HG03571 (cell line): ENCODE data around the gene HESX1.

Experiments
- ATAC-seq: cut with Tn5 transposase; IDR thresholded peaks from one replicate; pipeline ENCODE4 v1.9.1; 2021; ENCODE audit not compliant: unreplicated experiment

HESX1 gene

DNA sequence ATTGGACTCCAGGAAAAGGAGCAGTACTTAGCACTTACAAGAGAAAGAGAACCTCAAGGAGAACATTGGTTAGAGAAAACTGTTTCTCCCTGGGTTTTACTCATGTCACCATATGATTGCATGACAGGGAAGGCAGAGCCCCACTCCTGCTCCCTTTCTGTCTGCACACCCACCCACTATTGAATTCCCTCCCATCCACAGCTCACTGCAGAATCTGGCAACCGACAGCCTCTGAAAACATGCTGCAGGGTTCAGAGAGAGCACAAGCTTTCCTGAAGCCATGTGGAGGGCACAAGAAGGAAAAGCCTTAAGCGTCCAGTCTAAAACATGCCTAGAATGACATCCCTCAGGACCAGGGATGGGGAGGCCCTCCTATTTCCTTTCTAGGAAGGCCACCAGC, 31.6 kb downstream of the HESX1 start:
- no peak for ATAC-seq

DNA sequence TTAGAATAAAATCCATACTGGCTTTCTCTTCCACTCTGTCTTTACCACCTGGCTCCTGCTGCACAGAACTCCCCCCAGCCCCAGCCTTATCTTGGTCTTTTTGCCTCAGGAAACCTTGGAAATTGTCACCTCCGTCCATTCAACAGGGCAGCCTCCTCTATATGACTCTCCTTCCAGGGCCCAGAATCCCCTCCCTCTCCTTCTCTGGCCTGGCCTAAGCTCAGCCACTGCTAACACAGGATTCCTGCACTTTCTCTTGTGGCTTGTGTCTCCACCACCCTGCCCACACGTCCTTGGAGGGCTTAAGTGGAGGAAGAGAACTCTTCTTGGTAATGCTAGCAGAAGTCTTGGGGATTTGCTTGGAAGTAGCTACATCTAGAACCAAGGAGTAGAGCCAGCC, 33.1 kb downstream of the HESX1 start:
- no peak for ATAC-seq

DNA sequence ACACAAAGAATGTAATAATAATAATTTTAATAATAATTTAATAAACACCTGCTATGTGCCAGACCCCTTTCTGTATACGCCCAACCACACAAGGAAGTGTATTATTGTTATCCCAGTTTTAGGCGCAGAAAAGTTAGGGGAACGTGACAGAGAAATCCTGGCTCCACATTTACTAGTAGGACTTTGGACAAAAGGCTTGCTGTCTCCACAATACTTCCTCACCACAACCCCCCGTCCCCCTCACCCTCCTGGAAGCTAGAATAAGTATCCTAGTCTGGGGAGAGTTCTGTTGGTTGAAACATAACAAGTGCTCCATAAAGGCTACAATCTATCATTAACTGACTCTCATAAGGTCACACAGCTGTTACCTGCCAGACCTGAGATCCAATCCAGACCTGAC, 34.1 kb downstream of the HESX1 start:
- ATAC-seq = no peak

DNA sequence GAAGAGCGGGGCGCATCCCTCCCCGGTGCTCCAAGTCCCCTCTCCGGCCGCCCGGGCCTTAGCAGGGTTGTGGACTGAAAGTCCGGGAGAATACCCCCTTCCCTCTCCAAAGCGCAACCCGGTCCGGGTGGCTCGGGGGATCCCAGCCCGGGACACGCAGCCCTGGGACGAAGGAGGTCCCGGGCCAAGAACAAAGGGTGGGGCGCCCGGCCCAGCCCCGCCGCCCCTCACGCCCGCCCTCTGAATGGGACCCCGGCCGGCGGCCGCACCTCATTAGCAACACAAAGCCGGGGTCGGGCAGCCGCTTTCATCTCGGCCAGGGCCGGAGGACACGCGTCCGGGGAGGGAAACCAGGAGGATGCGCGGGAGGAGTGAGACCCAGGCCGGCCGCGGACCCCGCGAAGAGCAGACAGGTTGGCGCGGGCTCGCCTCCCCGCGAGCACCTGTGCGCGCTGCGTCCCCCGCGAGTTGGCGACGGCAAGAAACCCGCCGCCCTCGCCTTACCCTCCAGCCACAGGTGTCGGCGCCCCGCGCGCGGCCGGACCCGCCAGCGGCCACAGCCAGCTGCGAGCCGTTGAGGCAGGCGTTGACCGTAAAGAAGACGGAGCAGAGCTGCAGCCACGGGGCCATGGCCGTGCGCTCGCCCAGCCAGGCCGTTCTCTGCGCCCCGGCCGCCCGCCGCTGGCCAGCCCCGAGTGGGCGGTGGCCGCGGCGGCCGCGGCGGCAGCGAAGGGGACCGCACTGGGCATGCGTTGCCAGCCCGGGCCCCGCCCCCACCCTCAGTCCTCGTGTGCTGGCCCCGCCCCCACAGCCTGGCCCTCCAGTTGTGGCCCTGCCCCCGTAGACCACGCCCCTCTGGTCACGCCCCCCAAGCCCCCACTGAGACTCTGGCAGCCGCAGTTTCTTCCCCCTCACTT, 34.9 kb downstream of the HESX1 start, which contains the start of gene IL17RD:
Gene IL17RD (minus strand): TSS at position 697 of the 917 bp plus-strand sequence. CDS start 67 bp downstream, at position 630.
- ATAC-seq = no peak

DNA sequence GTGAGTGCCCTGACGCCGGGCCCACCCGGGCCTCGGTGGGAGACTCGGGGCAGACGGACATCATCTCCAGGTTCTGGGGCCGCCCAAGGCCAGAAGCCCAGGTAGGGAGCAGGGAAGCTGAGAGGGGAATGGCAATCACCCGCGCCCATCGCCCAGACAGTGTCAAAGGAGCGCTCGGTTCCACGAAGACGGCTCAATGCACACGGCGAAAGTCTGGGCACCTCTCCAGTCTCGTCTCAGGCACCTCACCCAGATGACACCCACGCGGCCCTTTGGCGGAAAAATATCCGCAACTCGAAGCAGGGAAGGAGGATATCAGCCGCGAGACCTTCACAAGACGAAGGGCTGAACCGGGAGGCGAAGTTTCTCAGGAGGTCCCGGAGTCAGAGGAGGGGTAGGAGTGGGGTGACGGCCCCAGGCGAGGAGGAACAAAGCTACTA, 35.5 kb downstream of the HESX1 start:
- ATAC-seq = no peak

DNA sequence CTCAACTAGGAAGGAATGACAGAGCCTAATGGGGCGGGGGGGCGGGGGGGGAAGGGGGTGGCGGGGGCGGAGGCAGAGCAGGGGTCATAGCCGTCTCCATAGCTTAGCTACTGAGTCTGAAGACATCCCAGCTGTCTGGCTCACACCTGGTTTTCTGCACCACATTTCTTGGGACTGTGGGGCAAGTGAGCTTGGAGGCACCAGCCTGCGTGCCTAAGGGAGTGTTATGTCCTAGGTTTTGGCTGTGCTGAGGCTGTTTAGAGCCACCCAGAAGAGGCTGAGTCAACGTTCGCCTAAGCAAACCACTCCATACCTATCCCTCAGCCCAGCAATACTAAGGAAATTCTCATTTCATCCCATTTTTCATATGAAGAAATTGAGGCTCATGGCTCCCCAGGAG, 36.0 kb downstream of the HESX1 start:
- ATAC-seq = no peak

DNA sequence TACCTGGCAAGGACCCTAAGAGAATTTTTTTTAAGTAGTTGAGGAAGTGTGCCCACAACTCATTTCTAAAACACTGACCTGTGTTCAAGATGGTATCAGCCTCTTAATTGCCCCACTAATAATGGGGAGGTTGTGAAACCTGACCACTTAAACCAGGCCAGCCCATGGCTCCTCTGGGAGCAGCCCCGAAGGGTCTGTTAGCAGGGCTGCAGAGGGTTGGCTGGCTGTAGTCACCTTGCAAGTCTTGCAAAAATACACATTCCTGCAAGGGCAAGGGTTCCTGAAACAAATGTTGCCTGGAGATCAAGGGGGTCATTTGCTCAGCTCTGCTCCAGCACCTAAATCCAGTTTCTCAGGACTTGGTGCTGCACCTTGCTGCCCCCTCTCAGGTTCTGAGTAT, 37.9 kb downstream of the HESX1 start:
- ATAC-seq = no peak

DNA sequence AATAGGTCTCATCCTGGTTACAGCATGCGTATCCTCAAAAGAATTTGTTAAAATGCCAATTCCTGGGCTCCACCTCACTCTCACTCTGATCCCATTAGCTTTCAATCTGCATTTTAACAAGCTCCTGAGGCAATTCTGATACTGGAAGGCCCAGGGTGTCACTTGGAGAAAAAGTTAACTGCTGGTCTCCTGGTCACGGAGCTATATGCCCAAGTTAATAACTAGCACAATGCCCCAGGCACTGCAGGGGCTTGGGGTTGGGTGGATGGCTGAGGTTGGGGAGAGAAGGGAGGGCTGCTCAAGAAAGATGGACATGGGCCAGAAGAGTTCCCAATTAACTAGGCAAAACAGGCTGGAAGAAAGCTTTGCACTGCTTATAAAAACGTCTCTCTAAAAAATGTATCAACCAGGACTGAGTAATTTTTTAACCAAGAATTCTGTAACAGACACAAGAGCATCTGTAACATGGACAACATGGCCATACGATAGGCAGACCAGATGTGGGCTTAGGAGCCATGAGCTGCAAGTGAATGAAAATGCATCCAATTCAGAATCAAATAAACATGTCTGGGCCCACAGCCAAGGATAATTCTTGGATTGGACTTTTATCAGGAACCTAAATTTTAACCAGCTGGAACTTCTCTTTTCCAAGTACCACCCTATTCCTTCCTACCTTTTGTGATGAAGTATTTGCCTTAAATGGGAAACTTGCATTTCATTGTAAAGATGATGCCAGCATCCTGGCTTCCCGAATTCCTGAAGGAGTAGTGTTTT, 38.8 kb downstream of the HESX1 start:
- ATAC-seq = no peak

DNA sequence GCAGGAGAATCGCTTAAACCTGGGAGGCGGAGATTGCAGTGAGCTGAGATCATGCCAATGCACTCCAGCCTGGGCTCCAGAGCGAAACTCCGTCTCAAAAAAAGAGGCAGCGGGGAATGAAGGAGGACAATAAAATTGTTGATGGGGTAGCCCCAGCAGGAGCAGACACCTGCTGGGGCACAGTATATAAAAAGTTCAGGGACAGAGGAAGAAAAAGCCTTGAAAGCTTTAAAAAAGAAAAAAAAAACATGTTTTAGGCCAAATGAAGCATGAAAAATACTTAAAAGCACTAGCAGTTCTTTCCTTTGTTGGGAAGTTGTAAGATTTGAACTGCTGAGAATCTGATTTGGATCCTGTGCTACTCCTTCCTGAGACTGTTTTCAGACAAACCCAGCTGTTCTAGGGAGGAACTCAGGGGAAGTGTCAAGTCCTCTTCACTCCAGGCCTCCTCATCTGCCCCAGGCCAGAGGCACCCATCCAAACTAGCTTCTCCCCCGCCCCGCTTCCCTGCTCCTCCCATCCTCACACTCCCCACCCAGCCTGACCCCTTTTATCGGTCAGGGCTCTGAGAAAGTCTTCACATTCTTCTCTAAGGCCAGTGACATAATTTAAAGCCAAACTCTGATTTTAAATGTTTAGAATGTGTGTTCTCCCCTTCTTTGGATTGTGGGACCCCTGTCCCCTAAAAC, 39.6 kb downstream of the HESX1 start:
- ATAC-seq = no peak

DNA sequence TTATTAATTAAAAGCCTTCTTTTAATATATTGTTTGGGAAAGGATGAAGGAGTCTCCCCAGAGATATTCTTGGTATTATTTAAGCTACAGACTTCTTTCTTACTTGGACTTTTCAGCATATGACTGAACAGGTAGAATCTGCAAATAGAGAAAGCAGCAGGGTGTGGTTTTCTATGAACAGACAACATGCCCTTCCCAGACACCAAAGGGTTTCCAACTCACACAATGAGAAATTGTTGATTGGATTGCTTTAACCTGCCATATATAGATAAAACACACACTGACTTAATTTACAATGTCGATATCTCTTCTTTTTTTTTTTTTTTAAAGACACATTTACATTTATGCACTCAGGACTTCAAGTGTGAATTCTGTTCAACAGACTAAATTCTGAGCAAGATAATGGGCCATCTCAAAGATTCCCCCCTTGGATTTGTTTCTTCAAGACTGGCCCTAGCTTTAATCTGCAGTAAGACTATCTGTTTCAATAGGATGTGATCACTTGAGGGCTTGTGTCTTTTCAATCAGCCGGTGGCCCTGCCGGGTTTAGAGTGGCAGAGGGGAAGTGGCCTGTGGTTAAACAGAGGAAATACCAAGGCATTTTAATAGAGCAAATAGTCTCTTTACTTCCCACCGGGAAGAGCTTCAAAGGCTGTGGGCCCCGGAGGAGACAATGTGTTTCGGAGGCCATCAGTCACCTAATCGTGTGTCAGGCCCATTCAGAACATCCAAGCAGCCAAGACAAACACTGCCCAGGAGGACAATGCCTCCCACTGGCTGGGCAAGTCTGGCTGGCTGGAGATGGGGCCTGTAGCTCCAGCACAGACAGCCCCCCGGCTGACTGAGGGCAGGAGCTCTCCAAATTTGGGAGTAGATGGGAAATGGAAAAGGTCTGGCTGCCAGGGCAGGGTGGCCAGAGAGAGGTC, 40.7 kb downstream of the HESX1 start:
- ATAC-seq = no peak

DNA sequence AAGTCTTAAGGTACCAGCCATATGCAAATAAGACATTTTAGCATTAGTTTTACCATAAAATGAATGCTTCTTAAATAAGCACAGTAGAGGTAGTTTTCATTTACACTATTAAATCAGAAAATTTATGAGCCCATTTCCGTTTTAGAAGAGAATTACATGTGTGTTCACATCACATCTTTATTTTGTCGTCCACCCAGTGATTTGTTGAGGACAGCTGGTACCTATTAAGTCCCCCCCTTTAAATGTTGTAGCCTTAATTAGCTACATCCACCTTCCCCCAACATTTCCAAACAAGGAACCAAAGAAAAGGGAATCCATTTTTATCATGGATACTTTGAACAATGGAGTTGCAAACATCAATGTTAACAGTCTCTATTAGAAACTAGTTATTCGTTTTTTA, 41.5 kb downstream of the HESX1 start:
- no peak for ATAC-seq

DNA sequence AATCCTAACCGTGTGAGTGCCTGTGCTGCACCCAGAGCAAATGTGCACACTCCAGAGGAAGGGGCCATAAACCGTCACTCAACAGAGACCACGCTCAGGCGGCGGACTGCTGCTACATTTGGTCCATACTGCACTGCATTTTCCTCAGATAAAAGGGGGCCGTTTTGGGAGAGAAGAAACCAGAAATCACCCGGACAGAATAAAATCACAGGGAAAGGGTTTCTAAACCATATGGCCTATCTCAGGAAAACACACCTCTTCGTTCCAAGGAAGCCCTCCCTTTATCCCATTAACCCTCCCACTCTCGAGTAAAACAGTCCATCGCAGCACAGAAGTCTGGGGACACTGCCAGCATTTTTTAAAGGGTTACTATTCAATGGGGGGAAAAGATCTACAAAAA, 42.2 kb downstream of the HESX1 start:
- ATAC-seq = no peak

DNA sequence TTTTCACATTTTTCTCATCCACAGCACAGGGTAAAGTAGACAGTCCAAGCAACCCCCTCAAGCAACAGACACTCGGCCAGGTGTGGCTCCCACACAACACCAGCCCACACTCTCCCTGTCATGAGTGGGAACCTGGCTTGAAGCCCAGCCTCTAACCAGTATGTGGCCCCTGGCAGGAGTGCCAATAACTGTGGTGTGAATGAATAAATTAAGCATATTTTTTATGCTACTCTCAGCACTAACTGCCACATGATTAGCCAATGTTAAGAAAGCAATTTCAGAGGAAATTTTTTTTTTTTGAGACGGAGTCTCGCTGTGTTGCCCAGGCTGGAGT, 44.5 kb downstream of the HESX1 start:
- ATAC-seq = no peak

DNA sequence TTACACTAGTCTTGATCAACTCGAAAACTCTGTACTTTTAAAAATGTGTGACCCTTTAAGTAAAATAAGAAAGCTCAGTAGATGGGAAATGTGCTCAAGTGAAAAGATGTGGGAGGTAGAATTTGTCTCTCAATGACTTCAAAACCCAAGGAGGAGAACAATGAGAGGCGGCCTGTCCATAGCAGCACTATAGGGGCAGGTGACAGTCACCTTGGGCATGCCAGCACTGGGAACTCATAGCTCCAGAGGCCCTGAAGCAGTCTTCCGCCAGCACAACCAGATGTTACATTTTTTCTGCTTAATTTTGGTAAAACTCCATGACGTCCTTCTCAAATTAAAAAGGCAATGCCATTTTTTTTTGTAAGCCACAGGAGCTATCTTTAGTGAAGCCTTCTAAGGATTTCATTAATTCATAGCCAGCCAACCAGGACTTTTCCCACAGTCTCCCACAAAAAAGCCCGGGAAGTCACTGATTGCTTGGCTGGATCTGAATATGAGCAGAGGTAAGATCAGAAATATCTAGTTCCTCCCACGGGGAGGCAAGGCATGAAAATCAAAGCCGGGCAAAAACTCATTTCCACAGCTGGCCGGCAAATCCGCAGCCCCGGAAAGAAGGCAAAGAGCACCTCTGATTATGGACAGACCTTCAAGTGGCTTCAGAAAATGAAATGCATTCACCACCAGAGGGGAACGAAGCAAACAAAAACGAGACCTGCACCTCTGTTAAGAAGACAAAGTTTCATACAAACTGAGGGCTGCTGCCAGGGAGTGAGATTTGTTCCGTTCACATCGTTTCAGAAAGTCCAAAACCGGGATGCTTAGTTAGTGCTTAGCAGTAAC, 45.1 kb downstream of the HESX1 start:
- no peak for ATAC-seq

DNA sequence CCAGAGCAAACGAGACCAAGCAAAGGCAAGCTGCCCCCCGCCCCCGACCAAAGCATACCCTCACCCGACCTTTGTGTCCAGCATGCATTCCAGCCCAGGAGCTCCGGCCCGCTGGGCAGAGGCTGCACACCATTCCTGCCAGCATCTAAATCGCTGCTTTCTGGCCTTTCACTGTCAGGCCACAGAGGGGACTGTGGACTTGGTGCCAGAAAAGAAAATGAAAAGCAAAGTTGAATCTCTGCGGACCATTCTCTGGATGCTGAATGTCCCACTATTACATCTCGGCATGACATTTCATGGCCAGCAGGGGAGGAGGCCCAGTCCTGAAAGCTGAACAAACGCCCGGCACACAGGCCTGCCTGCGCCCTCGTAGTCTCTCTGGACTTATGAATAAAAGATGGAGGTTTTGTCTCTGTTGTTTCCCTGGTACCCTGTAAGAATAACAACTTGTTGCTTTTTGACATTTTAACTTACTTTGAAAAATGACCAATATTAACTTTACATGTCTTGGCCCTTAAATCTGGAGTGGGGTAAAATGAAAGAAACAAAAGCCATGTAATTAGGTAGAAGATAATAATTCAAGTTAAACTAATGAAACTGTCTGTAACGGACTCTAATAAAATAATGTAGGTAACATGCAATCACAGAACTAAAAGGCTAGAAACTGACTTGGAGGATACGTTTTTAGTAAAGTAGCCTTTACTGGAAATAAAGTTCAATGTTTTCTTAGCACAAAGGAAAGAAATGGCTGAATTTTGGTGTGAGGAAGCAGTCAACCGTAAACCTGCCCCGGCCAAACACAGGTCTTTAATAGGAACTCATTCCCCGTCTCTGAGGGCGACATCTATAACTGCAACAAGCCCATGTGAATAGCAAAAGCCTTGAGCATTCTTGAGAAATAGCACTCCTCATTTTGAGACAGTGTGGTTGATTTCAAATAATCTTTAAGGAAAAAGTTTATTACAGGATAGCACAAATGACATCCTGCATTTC, 47.3 kb downstream of the HESX1 start:
- no peak for ATAC-seq

DNA sequence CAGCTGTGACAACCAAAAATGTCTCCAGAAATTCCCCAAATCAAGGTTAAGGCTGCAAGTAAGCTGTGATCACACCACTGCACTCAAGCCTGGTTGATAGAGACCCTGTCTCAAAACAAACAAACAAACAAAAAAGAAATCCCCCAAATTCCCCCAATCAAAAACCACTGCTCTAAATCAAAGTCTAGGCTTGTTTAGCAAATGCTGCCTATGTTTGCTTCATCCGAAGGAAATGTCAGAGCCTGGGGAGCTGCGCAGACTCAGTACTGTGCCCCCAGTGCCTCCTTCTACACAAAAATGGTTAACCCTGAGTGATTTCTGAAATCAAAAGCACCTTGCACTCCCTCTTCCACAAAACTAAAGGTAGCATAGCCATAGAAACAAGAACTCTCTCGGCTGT, 48.0 kb downstream of the HESX1 start:
- ATAC-seq = no peak

DNA sequence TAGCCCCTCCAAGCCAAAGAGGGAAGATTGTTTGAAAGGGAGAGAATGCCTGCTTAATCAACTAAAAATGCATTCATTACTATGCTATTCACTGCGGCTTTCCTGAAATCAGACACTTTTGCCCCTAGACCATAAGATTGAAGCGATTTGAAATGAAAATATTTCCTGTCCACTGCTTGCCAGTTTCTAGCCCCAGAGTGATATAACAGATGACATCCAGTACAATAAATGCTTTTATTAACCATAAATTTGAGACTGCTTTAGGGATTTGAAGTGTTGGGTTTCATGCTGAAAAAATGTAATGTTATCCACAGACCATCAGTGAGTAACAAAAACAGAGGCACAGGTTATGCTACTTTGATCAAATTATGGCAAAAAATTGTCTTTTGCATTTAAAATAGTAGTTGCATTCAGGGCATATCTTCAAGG, 48.7 kb downstream of the HESX1 start:
- ATAC-seq = no peak

DNA sequence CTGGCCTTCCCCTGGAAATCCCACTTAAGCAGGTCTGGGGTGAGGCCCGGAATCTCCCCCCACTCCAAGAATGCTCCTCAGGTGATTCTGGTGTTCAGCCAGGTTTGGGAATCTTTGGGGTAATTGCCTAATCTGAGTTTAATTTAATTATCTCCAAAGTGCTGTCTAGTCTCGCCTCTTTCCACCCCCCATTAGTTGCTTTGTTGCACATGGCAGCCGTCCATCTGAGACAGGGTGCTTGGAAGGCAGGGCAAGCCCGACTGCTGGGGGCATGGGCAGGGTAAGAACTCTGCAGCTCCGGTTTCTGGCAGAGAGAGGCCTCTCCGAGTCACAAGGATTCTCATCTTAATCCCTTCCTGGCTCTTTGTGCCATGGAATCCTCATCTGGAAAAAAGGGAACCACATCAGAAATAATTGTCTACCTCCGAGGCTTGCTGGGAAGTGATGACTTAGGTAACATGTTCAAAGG, 49.6 kb downstream of the HESX1 start:
- no peak for ATAC-seq
